Measurements from ENCODE around the gene SMIM17. TPM values are rescaled to one million over a fixed set of nuclear protein-coding genes. Genes with fewer than 3 reads are reported as not detected.

The SMIM17 gene
- total and polyA plus RNA-seq, 2 of the 13 experiments (the other 11 are each of a cell fraction or from before 2014, with no cell fraction given), result 0.21 to 0.53 TPM

- TF ChIP-seq ATF5 (CRISPR knock-in tag; IDR thresholded peaks at IDR 0.05; ENCODE audit: low read depth), result no peak
- TF ChIP-seq MIER3 (CRISPR knock-in tag; IDR thresholded peaks at IDR 0.05; ENCODE audit: borderline replicate concordance), result no peak
- no peak for TF ChIP-seq SNAPC2 (CRISPR knock-in tag; IDR thresholded peaks at IDR 0.05)
Measured at GRCh38 chr19:56617531-56617930, 25.4 kb upstream of the SMIM17 start (continued).

GRCh38 chr19:56619121-56619520 lies 23.8 kb upstream of the SMIM17 start:
- ChIA-PET POLR2A (no interaction called here), CTCF (ENCODE audit: low intra/inter-chr PET ratio, low total read pairs) (no interaction called here)
- H2AFZ ChIP-seq (ENCODE audit: low read length), result no peak overlapping the region
- no peak overlapping the region for H3K4me3 ChIP-seq (replicated peaks in 1 of 3; ENCODE audit: insufficient read depth in 1 of 3, low read depth in 2 of 3, low read length in 3 of 3)
- no peak overlapping the region for H3K4me2 ChIP-seq (ENCODE audit: low read depth, low read length)
- intact Hi-C loops (cut with micrococcal nuclease; ENCODE audit: unreplicated experiment), result no loop called here
- no peaks in the 10 kb centered on the region for H4K20me1 ChIP-seq (ENCODE audit: insufficient read depth, low read length)
- no peak for ATAC-seq
- H3K79me2 ChIP-seq (ENCODE audit: insufficient read depth, low read length), result no peaks in the 10 kb centered on the region
- H3K36me3 ChIP-seq (replicated peaks in 1 of 2; ENCODE audit: control insufficient read depth in 1 of 2, insufficient read depth in 2 of 2, low read length in 2 of 2), result peaks cover 5 to 15% of the 10 kb centered on the region in 2 experiments; a peak in 2 of 5 replicates
- no peak overlapping the region for H3K9ac ChIP-seq (ENCODE audit: insufficient read depth, low read depth, low read length)
- no peaks in the 10 kb centered on the region for H3K4me1 ChIP-seq (ENCODE audit: insufficient read depth, low read length)
- DNase-seq (ENCODE audit: low spot score), result no peak
- H3K27me3 ChIP-seq (ENCODE audit: control insufficient read depth in 1 of 2, insufficient read depth in 2 of 2, low read length in 2 of 2), result no peaks in the 10 kb centered on the region
- no TSS peak for BruUV-seq (replicated peaks)
- 82% methylated on average over 8 of the region's 8 CpGs for WGBS (ENCODE audit: low lambda C conversion rate)
- peaks cover 49% of the 10 kb centered on the region for H3K9me3 ChIP-seq (ENCODE audit: low read length)
- no peak overlapping the region for H3K27ac ChIP-seq (ENCODE audit: extremely low read length, insufficient read depth, low read length)
- FAIRE-seq, result no peak
- in situ Hi-C loops (cut with HindIII; ENCODE audit: extremely low pct_ligation_motif_present, low pct_unique_long_range_greater_than_20kb), result no loop called here
- TF ChIP-seq ZNF337 (CRISPR knock-in tag; IDR thresholded peaks at IDR 0.05; ENCODE audit: borderline replicate concordance, low read depth) (no peak), MEIS2 (CRISPR knock-in tag; IDR thresholded peaks at IDR 0.05) (no peak), E2F5 (CRISPR knock-in tag; conservative IDR thresholded peaks at IDR 0.05) (no peak), CERS6 (CRISPR knock-in tag; IDR thresholded peaks at IDR 0.05) (no peak), ATF5 (CRISPR knock-in tag; IDR thresholded peaks at IDR 0.05; ENCODE audit: low read depth) (no peak), SRSF4 (IDR thresholded peaks at IDR 0.05; ENCODE audit: low read depth, low read length, poor library complexity, severe bottlenecking) (no peak), TIGD3 (CRISPR knock-in tag; IDR thresholded peaks at IDR 0.05; ENCODE audit: borderline replicate concordance) (no peak), KLF16 (CRISPR knock-in tag; IDR thresholded peaks at IDR 0.05) (no peak), ZNF230 (CRISPR knock-in tag; IDR thresholded peaks at IDR 0.05) (no peak), ZMAT5 (CRISPR knock-in tag; IDR thresholded peaks at IDR 0.05; ENCODE audit: borderline replicate concordance, low read depth) (no peak), FOXJ3 (CRISPR knock-in tag; IDR thresholded peaks at IDR 0.05; ENCODE audit: borderline replicate concordance) (no peak), MYPOP (CRISPR knock-in tag; IDR thresholded peaks at IDR 0.05) (no peak), ZNF460 (CRISPR knock-in tag; IDR thresholded peaks at IDR 0.05; ENCODE audit: borderline replicate concordance) (no peak), EZH2 (conservative IDR thresholded peaks at IDR 0.05; ENCODE audit: low read depth, low read length) (no peak), KLF9 (CRISPR knock-in tag; IDR thresholded peaks at IDR 0.05; ENCODE audit: low read depth) (no peak)

Measured in HepG2 (cell line).